T47D (cell line): Measurements from ENCODE around the gene DHRS4.
"Not testable (repeated sequence)": the region's sequence is repeated elsewhere in the genome, so short reads cannot be mapped to it uniquely, and the experiment has no call there.

Experiments
- DNase-seq, 2 experiments: peaks; one replicate each; pipeline versions ENCODE4 v3.0.0 to v3.0.0-alpha.2; 2011 to 2012; ENCODE audit warnings: low read depth in 1 of 2, low spot score in 1 of 2
- JUND ChIP-seq: IDR thresholded peaks from 2 replicates; pipeline ENCODE4 v1.6.1; 2012; ENCODE audit warnings: low read depth
- in situ Hi-C: cut with HindIII; loops from 2 replicates; pipeline ENCODE4 v1.10.0; 2016; ENCODE audit warnings: low sequenced_read_pairs, low pct_unique_long_range_greater_than_20kb

DHRS4 gene

GRCh38 chr14:23984891-23985602 lies 31.5 kb downstream of the DHRS4 start:
- in situ Hi-C loops, result no loop called here
- no peak for TF ChIP-seq JUND
- DNase-seq, result no peak

- in situ Hi-C loops, result not testable (repeated sequence)
Measured at GRCh38 chr14:23988223-23988606, 34.6 kb downstream of the DHRS4 start.

GRCh38 chr14:23988607-23989363 lies 35.2 kb downstream of the DHRS4 start, which contains the start of gene DHRS4L2:
Gene DHRS4L2, plus strand, starts transcription at chr14:23988929. Its CDS starts 19 bp downstream, at chr14:23988948.
- DNase-seq, result peak; percentile 33 to 84
- in situ Hi-C loops, result not testable (repeated sequence)

More at GRCh38 chr14:23988223-23988606, 34.6 kb downstream of the DHRS4 start:
- not testable (repeated sequence) for DNase-seq

GRCh38 chr14:23989734-23990445 lies 36.3 kb downstream of the DHRS4 start:
- in situ Hi-C loops, DNase-seq: not testable (repeated sequence)

GRCh38 chr14:23990961-23991360 lies 37.4 kb downstream of the DHRS4 start:
- DNase-seq, in situ Hi-C loops: not testable (repeated sequence)

- in situ Hi-C loops, DNase-seq: not testable (repeated sequence)
Measured at GRCh38 chr14:23993042-23993441, 39.5 kb downstream of the DHRS4 start.

GRCh38 chr14:23996009-23996408 lies 42.4 kb downstream of the DHRS4 start:
- DNase-seq, in situ Hi-C loops: not testable (repeated sequence)

- DNase-seq, in situ Hi-C loops: not testable (repeated sequence)
Measured at GRCh38 chr14:23996825-23997224, 43.3 kb downstream of the DHRS4 start.

GRCh38 chr14:23999640-24000039 lies 46.1 kb downstream of the DHRS4 start:
- in situ Hi-C loops, DNase-seq: not testable (repeated sequence)

- DNase-seq, in situ Hi-C loops: not testable (repeated sequence)
Measured at GRCh38 chr14:24001078-24001477, 47.5 kb downstream of the DHRS4 start.

GRCh38 chr14:24001679-24002078 lies 48.1 kb downstream of the DHRS4 start:
- in situ Hi-C loops, DNase-seq: not testable (repeated sequence)

- in situ Hi-C loops, result not testable (repeated sequence)
Measured at GRCh38 chr14:24006471-24006816, 52.9 kb downstream of the DHRS4 start.

GRCh38 chr14:24006817-24007652 lies 53.5 kb downstream of the DHRS4 start:
- in situ Hi-C loops, result not testable (repeated sequence)
- DNase-seq, result peak in 1 of 2 experiments; percentile 55

More at GRCh38 chr14:24006471-24006816, 52.9 kb downstream of the DHRS4 start:
- not testable (repeated sequence) for DNase-seq
